Testis (tissue), 3 donors: ENCODE measurements around the gene CLEC5A. TPM values are rescaled to one million over a fixed set of nuclear protein-coding genes. Genes with fewer than 3 reads are reported as not detected.

Experiments used
- DNase-seq: peaks from one replicate; pipeline ENCODE4 v3.0.0-alpha.2; 2019
- H3K27ac ChIP-seq, 2 donors: fragments of 200-600 bp; sonication (generic); one replicate each; pipeline ENCODE4 v1.5.1; 2019
- H3K27me3 ChIP-seq: fragments of 200-600 bp; sonication (generic); one replicate; pipeline ENCODE4 v1.5.1; 2019
- H3K36me3 ChIP-seq: fragments of 200-600 bp; sonication (generic); one replicate; pipeline ENCODE4 v1.5.1; 2017; ENCODE audit warnings: low read depth; ENCODE audit errors: missing control alignments
- H3K4me1 ChIP-seq: fragments of 200-600 bp; sonication (generic); one replicate; pipeline ENCODE4 v1.5.1; 2019
- H3K4me3 ChIP-seq, 2 donors: fragments of 200-600 bp; sonication (generic); one replicate each; pipeline ENCODE4 v1.5.1; 2017 to 2019
- H3K9me3 ChIP-seq: fragments of 200-600 bp; sonication (generic); one replicate; pipeline ENCODE4 v1.5.1; 2017
- POLR2A ChIP-seq: fragments of 450-650 bp; IDR thresholded peaks from one replicate; pipeline ENCODE4 v1.6.1; 2017; ENCODE audit warnings: antibody characterized with exemption, mild to moderate bottlenecking, moderate library complexity
- WGBS, 2 donors: methylation state at CpG; one replicate each; pipeline ENCODE4 v1.1.5; 2018; 5-methylcytosine and 5-hydroxymethylcytosine counted together
- intact Hi-C: fragments of 100-400 bp; cut with DNase I; formaldehyde crosslinking; loops from one replicate; pipeline ENCODE4 v1.15.1; 2023; ENCODE audit warnings: low total_unique reads
- polyA plus RNA-seq: library from polyadenylated mRNA; stranded (reverse); fragments of 350-450 nt; fragmentation: Illumina TruSeq; extraction: RNeasy Lipid Tissue Mini Kit (QIAGEN cat#74804); gene quantifications from one replicate; pipeline ENCODE4 v1.2.3, GENCODE V29; 2014; ENCODE audit warnings: low read depth, low replicate concordance; ENCODE audit not compliant: insufficient read depth
- total RNA-seq, 2 donors: library from RNA; depleted of rRNA; stranded (reverse); fragments of >200 nt; gene quantifications; one replicate each; pipeline ENCODE4 v1.2.3, GENCODE V29; 2016
- TF ChIP-seq, protein P1 (sequence below), 3 experiments: fragments of 450-650 bp in 2 of 3; fragments of 200-600 bp in 1 of 3; sonication (generic) in 1 of 3; IDR thresholded peaks; one replicate each; pipeline ENCODE4 v1.5.1; 2016 to 2019; ENCODE audit warnings: antibody characterized with exemption in 3 of 3, mild to moderate bottlenecking in 2 of 3, moderate library complexity in 1 of 3

The CLEC5A gene
- total and polyA plus RNA-seq, 3 donors from 2014 or later = 0.31 to 0.74 (median 0.70) TPM

DNA sequence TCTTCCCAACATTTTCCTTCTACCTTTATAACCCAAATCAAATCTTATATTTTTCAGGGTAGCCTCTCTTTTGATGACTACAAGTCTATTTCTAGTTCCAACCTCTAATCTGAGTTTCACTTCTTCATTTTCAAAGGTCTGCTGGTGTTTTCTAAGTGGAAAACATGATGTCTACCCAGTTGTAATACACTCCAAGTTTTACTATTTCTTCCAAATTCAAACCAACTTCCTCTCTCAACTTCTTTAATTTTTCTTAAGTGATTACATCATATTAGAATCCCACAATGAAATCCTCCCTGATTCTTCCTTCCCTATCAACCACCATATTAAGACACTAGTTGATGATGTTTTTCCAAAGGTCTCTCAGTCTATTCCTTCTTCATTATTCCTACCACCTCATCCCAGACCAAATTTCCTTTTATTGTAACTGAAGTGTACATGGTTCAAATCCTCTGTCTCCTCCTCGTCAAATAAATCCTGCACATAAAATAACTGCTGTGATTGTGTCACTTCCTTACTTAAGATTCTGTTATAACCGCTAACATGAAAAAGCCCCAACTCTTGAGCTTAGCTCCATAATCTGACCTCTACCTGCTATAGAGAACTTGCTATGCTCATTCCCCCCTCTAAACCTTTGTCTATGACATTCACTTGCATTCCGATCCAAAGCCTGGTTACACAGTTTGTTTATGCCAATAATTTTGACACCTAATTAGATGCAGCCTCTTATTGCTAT lies 14.1 kb upstream of the CLEC5A start:
- Histone ChIP-seq H3K27me3 (no peaks in the 10 kb centered on the region), H3K36me3 (no peaks in the 10 kb centered on the region), H3K4me1 (no peaks in the 10 kb centered on the region), H3K27ac (no peak overlapping the region), H3K9me3 (no peaks in the 10 kb centered on the region), H3K4me3 (no peak overlapping the region)
- TF ChIP-seq, protein P1, sequence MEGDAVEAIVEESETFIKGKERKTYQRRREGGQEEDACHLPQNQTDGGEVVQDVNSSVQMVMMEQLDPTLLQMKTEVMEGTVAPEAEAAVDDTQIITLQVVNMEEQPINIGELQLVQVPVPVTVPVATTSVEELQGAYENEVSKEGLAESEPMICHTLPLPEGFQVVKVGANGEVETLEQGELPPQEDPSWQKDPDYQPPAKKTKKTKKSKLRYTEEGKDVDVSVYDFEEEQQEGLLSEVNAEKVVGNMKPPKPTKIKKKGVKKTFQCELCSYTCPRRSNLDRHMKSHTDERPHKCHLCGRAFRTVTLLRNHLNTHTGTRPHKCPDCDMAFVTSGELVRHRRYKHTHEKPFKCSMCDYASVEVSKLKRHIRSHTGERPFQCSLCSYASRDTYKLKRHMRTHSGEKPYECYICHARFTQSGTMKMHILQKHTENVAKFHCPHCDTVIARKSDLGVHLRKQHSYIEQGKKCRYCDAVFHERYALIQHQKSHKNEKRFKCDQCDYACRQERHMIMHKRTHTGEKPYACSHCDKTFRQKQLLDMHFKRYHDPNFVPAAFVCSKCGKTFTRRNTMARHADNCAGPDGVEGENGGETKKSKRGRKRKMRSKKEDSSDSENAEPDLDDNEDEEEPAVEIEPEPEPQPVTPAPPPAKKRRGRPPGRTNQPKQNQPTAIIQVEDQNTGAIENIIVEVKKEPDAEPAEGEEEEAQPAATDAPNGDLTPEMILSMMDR (IDR thresholded peaks at IDR 0.05) = no peak
- TF ChIP-seq POLR2A = no peak
- DNase-seq = no peak
- intact Hi-C loops = no loop called here
- 90 to 92% methylated on average over 3 of the region's 3 CpGs for WGBS, 2 donors

DNA sequence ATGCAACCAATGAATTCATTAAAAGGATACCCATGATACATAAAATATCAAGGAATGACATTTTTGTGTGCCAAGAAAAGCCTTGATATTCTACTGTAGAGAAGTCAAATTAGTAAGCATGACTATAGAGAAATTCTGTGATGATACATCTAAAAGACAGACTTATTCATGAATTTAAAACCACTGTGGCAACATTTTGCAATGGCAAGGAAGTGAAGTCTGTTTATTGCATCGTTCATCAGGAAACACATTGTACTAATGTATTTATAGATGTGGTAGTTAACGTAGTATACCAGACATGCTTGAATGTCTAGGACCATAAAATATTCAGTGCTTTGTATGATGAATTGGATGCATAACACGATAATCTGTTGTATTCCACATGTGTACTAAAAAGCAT lies 9.3 kb upstream of the CLEC5A start:
- 77 to 84% methylated on average over 3 of the region's 3 CpGs for WGBS, 2 donors
- Histone ChIP-seq H3K36me3 (no peaks in the 10 kb centered on the region), H3K4me1 (no peaks in the 10 kb centered on the region), H3K27me3 (no peaks in the 10 kb centered on the region), H3K27ac (no peak overlapping the region), H3K9me3 (no peaks in the 10 kb centered on the region), H3K4me3 (no peak overlapping the region)
- no peak for DNase-seq
- intact Hi-C loops = no loop called here
- TF ChIP-seq, protein P1 (IDR thresholded peaks at IDR 0.05) = no peak
- TF ChIP-seq POLR2A = no peak

DNA sequence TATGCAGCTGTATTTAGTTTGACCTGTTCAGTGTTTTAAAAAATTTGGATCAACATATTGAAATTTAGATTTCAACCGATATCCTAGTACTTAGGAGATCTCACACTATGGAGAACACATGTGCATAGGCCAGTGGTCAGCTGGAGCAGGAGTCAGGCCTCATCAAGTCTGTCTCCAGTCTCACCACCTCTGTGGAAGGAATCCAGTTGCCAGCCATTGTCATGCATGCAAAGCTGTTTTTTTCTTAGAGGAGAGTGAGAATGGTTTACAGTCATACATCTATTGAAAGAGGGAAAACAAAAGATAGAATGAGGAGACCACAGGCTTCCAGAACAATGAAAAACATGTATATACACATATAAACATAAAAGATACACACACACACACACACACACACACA lies 7.6 kb upstream of the CLEC5A start:
- TF ChIP-seq, protein P1 (IDR thresholded peaks at IDR 0.05) = no peak
- no peak for TF ChIP-seq POLR2A
- H3K36me3 ChIP-seq = no peaks in the 10 kb centered on the region
- H3K9me3 ChIP-seq = no peaks in the 10 kb centered on the region
- intact Hi-C loops = no loop called here
- no peak overlapping the region for H3K4me3 ChIP-seq
- no peaks in the 10 kb centered on the region for H3K27me3 ChIP-seq
- 89 to 91% methylated on average over 1 of the region's 1 CpG for WGBS, 2 donors
- no peaks in the 10 kb centered on the region for H3K4me1 ChIP-seq
- DNase-seq = no peak
- no peak overlapping the region for H3K27ac ChIP-seq

DNA sequence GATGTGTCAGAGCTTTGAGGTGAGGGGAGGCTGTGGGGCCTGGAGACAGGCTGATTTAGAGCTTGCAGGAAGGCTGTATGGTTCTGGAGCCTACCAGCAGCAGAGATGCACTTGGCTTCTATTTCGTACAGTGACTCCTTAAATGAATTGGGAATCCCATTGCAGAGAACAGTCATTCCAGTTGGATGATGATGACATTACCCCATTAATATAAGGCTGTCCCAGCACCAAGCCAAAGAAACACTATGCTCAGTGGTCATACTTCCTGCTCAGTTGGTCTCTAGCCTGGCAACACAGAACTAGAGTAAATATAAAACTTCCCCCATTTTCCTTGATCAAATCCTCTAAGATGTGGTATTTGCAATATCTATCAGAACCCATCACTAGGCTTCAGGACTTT lies 5.7 kb upstream of the CLEC5A start:
- TF ChIP-seq POLR2A = no peak
- TF ChIP-seq, protein P1 (IDR thresholded peaks at IDR 0.05) = no peak
- WGBS, 2 donors = 81 to 86% methylated on average over 1 of the region's 1 CpG
- H3K27me3 ChIP-seq = no peaks in the 10 kb centered on the region

DNA sequence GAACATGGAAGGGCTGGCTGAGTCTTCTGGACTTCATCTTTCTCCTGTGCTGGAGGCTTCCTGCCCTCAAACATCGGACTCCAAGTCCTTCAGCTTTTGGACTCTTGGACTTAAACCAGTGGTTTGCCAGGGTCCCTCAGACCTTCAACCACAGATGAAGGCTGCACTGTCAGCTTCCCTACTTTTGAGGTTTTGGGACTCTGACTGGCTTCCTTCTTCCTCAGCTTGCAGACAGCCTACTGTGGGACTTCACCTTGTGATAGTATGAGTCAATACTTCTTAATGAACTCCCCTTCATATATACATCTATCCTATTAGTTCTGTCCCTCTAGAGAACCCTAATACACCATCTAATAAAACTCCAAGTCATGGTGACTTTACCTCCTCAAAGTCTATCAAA lies 4.0 kb upstream of the CLEC5A start:
- intact Hi-C loops = no loop called here
- H3K4me3 ChIP-seq = no peak overlapping the region
- no peak overlapping the region for H3K27ac ChIP-seq
- no peaks in the 10 kb centered on the region for H3K36me3 ChIP-seq
- 88 to 100% methylated on average over 1 of the region's 1 CpG for WGBS, 2 donors
- H3K27me3 ChIP-seq = no peaks in the 10 kb centered on the region
- no peaks in the 10 kb centered on the region for H3K9me3 ChIP-seq
- TF ChIP-seq POLR2A = no peak
- TF ChIP-seq, protein P1 (IDR thresholded peaks at IDR 0.05) = no peak
- DNase-seq = no peak
- H3K4me1 ChIP-seq = no peaks in the 10 kb centered on the region

More for the DNA sequence above, 5.7 kb upstream of the CLEC5A start:
- no peak overlapping the region for H3K27ac ChIP-seq
- intact Hi-C loops = no loop called here
- DNase-seq = no peak
- no peaks in the 10 kb centered on the region for H3K4me1 ChIP-seq
- no peaks in the 10 kb centered on the region for H3K36me3 ChIP-seq
- no peaks in the 10 kb centered on the region for H3K9me3 ChIP-seq
- no peak overlapping the region for H3K4me3 ChIP-seq
